ENCODE measurements around the gene STAT5B.

DNA sequence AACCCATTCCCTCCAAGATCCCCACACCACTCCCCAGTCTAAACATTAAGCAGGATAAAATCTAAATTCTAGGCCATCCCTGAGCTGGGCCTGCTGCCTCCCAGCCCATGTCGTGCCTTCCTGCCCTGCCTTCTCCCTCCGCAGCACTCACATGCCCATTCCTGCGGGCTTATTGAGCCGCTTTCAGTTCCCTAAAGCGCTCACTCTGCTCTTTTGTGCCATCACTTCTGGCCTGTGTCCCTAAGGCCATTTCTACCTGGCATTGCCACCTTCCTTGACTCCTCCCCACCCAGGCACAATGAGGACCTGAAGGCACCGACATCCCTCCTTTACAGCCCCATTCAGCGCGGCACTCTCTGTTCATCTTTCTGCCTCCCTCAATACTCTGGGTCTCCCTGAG, 108.4 kb downstream of the STAT5B start:
- TF ChIP-seq, protein P1, sequence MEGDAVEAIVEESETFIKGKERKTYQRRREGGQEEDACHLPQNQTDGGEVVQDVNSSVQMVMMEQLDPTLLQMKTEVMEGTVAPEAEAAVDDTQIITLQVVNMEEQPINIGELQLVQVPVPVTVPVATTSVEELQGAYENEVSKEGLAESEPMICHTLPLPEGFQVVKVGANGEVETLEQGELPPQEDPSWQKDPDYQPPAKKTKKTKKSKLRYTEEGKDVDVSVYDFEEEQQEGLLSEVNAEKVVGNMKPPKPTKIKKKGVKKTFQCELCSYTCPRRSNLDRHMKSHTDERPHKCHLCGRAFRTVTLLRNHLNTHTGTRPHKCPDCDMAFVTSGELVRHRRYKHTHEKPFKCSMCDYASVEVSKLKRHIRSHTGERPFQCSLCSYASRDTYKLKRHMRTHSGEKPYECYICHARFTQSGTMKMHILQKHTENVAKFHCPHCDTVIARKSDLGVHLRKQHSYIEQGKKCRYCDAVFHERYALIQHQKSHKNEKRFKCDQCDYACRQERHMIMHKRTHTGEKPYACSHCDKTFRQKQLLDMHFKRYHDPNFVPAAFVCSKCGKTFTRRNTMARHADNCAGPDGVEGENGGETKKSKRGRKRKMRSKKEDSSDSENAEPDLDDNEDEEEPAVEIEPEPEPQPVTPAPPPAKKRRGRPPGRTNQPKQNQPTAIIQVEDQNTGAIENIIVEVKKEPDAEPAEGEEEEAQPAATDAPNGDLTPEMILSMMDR (IDR thresholded peaks at IDR 0.05; ENCODE audit: low read length): no peak
- TF ChIP-seq EZH2 (optimal IDR thresholded peaks at IDR 0.05; ENCODE audit: low read depth, low read length): no peak

All from MM.1S (cell line).